Measurements from ENCODE around the gene EPB41L3.

Gene EPB41L3

GRCh38 chr18:5420906-5421305 is 122.9 kb downstream of the EPB41L3 start:
- no peak overlapping the region for H3K27ac ChIP-seq
- no peak overlapping the region for H3K4me3 ChIP-seq
- DNase-seq (ENCODE audit: low spot score) = no peak
- no peak for TF ChIP-seq CTCF (IDR thresholded peaks at IDR 0.05)

GRCh38 chr18:5419601-5420000 is 124.2 kb downstream of the EPB41L3 start:
- no peak overlapping the region for H3K27ac ChIP-seq
- H3K4me3 ChIP-seq = no peak overlapping the region
- DNase-seq (ENCODE audit: low spot score) = no peak
- TF ChIP-seq CTCF (IDR thresholded peaks at IDR 0.05) = no peak

GRCh38 chr18:5419030-5419429 is 124.8 kb downstream of the EPB41L3 start:
- DNase-seq (ENCODE audit: low spot score) = no peak
- Histone ChIP-seq H3K4me3 (no peak overlapping the region), H3K27ac (no peak overlapping the region)
- TF ChIP-seq CTCF (IDR thresholded peaks at IDR 0.05) = no peak

GRCh38 chr18:5417342-5417741 is 126.5 kb downstream of the EPB41L3 start:
- peak overlapping the region in 1 of 2 donors; percentile 43 for H3K27ac ChIP-seq
- no peak for TF ChIP-seq CTCF (IDR thresholded peaks at IDR 0.05)
- H3K4me3 ChIP-seq = no peak overlapping the region
- no peak for DNase-seq (ENCODE audit: low spot score)

GRCh38 chr18:5416112-5416511 is 127.7 kb downstream of the EPB41L3 start:
- H3K4me3 ChIP-seq = no peak overlapping the region
- no peak for TF ChIP-seq CTCF (IDR thresholded peaks at IDR 0.05)

GRCh38 chr18:5415665-5416064 is 128.1 kb downstream of the EPB41L3 start:
- TF ChIP-seq CTCF (IDR thresholded peaks at IDR 0.05) = no peak
- DNase-seq (ENCODE audit: low spot score) = no peak
- Histone ChIP-seq H3K4me3 (no peak overlapping the region), H3K27ac (no peak overlapping the region)

More at GRCh38 chr18:5416112-5416511, 127.7 kb downstream of the EPB41L3 start:
- no peak overlapping the region for H3K27ac ChIP-seq
- no peak for DNase-seq (ENCODE audit: low spot score)

DNA sequence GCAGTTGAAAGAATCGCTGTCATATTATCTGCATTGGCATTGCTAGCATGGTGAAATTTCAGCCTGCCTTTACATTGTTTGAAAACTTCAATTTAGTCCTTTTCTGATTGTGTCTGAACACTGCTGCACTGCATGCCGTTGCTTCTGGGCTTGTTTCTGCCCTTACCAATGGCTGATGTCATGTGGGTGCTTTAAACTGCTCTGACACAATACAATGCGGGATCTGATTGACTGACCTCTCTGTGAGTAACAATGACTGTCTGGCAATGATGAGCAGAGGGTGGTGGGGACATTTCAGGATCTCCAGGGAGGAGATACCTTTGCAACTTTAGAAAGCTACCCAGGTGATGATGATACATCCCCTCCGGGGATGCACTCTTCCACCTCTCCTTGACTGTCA is 128.8 kb downstream of the EPB41L3 start:
- no peak overlapping the region for H3K4me3 ChIP-seq
- no peak overlapping the region for H3K27ac ChIP-seq
- no peak for DNase-seq (ENCODE audit: low spot score)

More for the DNA sequence above, 128.8 kb downstream of the EPB41L3 start:
- TF ChIP-seq CTCF (IDR thresholded peaks at IDR 0.05) = no peak
